ENCODE measurements around the gene HABP2. TPM values are rescaled to one million over a fixed set of nuclear protein-coding genes. Genes with fewer than 3 reads are reported as not detected.

The HABP2 gene
- total RNA-seq, 4 donors from 2014 or later: not detected

GRCh38 chr10:113515161-113515560 lies 37.7 kb upstream of the HABP2 start:
- no peak for TF ChIP-seq POLR2AphosphoS5 (IDR thresholded peaks at IDR 0.05)
- TF ChIP-seq EP300 (IDR thresholded peaks at IDR 0.05): no peak
- no peak for TF ChIP-seq CTCF (IDR thresholded peaks at IDR 0.05)
- TF ChIP-seq POLR2A (IDR thresholded peaks at IDR 0.05): no peak
- Histone ChIP-seq H3K4me3 (no peak overlapping the region), H3K9me3 (peaks cover 0 to 9% (median 0%) of the 10 kb centered on the region in 3 donors), H3K36me3 (no peaks in the 10 kb centered on the region), H3K4me1 (peaks cover 0 to under 1% (median 0%) of the 10 kb centered on the region in 3 donors), H3K27me3 (no peaks in the 10 kb centered on the region), H3K27ac (no peak overlapping the region)
- 79 to 80% methylated on average over 5 to 6 of the region's 6 CpGs for WGBS, 2 donors (ENCODE audit: low coverage in 1 of 2)
- no peak for ATAC-seq

DNA sequence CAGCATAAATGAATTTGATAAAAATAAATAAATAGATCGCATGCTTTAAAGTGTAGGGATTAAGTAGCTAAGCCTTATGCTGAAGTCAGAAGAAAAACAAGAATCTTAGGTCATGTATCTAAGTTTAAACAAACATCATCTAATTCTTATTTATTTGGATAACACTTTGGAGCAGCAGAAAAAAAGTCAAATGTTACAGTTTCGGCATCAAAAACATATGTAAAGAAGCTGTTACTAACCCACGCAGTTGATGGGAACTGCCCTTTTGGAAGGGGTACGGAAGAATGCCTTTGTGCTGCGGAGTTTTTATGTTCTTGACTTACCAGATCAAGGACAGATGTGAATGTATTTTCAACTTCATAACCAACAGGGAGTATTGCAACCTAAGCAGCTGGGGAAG lies 37.3 kb upstream of the HABP2 start:
- H3K4me1 ChIP-seq: peaks cover 0 to 5% (median 4%) of the 10 kb centered on the region in 3 donors
- peaks cover 0 to 9% (median 0%) of the 10 kb centered on the region in 3 donors for H3K9me3 ChIP-seq
- H3K36me3 ChIP-seq: no peaks in the 10 kb centered on the region
- no peak for ATAC-seq
- WGBS, 2 donors (ENCODE audit: low coverage in 1 of 2): 58 to 73% methylated on average over 5 of the region's 5 CpGs
- no peak overlapping the region for H3K27ac ChIP-seq
- H3K4me3 ChIP-seq: no peak overlapping the region
- TF ChIP-seq EP300 (IDR thresholded peaks at IDR 0.05): no peak
- no peak for TF ChIP-seq CTCF (IDR thresholded peaks at IDR 0.05)
- TF ChIP-seq POLR2AphosphoS5 (IDR thresholded peaks at IDR 0.05): no peak
- no peak for TF ChIP-seq POLR2A (IDR thresholded peaks at IDR 0.05)
- H3K27me3 ChIP-seq: no peaks in the 10 kb centered on the region

DNA sequence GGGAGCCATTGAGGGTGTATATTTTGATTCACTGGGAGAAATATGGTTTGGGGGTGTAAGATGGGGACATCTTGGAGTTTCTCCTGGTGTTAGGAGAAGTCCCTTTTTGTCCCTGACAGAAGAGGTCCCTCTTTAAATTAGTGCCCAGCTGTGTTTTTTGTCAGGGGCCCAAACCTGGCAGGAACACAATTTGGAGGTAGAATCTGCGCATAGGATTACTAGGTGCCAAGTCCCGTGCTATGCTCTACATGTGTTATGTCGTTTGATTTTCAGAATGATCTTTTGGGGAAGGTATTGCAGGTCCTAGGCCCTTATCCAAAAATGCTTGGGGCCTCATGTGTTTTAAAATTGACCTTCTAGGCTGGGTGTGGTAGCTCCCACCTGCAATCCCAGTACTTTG lies 36.8 kb upstream of the HABP2 start:
- Histone ChIP-seq H3K27ac (no peak overlapping the region), H3K27me3 (no peaks in the 10 kb centered on the region), H3K36me3 (no peaks in the 10 kb centered on the region), H3K4me1 (peaks cover 0 to 9% (median 9%) of the 10 kb centered on the region in 3 donors), H3K4me3 (no peak overlapping the region), H3K9me3 (peaks cover 0 to 8% (median 0%) of the 10 kb centered on the region in 3 donors)
- WGBS, 2 donors (ENCODE audit: low coverage in 1 of 2): 92 to 93% methylated on average over 3 of the region's 3 CpGs
- ATAC-seq: no peak
- TF ChIP-seq POLR2A (IDR thresholded peaks at IDR 0.05) (no peak), CTCF (IDR thresholded peaks at IDR 0.05) (no peak), POLR2AphosphoS5 (IDR thresholded peaks at IDR 0.05) (no peak), EP300 (IDR thresholded peaks at IDR 0.05) (no peak)

DNA sequence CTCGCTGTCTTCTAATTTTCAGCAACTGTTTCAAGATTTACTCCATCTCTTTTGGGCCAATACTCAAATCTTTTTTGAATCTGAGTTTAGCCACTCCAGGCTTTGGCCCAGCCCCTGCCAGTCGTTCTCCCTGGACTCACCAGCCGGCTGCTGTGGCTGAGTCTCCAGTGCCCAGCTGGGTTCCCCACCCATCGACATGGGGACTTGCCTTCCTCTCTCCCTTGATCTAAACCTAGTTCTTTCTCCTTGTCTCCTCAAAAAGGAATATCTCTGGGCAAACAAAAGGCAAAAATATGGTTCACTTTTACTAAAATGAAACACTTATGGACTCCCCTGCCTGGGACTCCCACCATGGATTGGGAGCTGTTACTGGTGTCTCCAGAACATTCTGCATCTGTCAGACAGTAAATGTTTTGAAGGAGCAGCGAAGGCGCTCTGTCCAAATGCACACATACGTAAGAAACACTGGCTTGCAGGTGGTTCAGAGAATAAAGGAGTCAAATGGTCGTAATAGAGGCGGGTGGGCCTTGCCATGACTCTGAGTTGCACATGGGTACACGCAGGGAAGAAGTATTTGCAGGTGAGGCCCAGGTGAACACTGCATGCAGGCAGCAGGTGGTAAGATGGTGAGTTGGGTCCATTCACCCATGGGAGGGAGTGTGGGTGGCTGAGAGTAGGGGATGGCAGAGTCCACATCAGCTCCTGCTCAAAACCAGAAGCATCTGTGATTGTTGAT lies 35.5 kb upstream of the HABP2 start:
- no peak overlapping the region for H3K4me3 ChIP-seq
- peaks cover 0 to 9% (median 9%) of the 10 kb centered on the region in 3 donors for H3K4me1 ChIP-seq
- WGBS, 2 donors (ENCODE audit: low coverage in 1 of 2): 86 to 94% methylated on average over 5 to 9 of the region's 10 CpGs
- no peaks in the 10 kb centered on the region for H3K27me3 ChIP-seq
- H3K9me3 ChIP-seq: no peaks in the 10 kb centered on the region
- H3K36me3 ChIP-seq: no peaks in the 10 kb centered on the region
- no peak overlapping the region for H3K27ac ChIP-seq
- no peak for ATAC-seq
- TF ChIP-seq EP300 (IDR thresholded peaks at IDR 0.05): no peak

DNA sequence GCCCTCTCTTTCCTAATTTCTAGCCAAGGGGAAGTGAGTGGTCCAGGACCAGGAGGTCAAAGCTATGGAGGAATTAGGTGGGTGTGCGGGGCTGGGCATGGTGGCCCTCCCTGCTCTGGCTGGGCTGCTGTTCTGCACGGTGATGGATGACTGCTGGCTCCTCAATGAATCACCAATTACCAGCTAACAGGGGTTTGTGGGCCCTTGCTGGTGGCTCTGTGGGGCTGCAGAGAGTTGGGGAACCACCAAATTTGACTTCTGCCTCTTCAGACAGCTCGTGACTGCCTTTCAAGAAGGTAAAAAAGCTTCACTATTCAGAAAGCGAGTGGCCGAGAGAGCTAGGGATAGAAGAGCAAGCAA lies 35.0 kb upstream of the HABP2 start:
- no peak for TF ChIP-seq CTCF (IDR thresholded peaks at IDR 0.05)
- no peak for TF ChIP-seq POLR2A (IDR thresholded peaks at IDR 0.05)
- no peak for TF ChIP-seq EP300 (IDR thresholded peaks at IDR 0.05)
- TF ChIP-seq POLR2AphosphoS5 (IDR thresholded peaks at IDR 0.05): no peak
- no peak overlapping the region for H3K4me3 ChIP-seq
- peaks cover 0 to 9% (median 9%) of the 10 kb centered on the region in 3 donors for H3K4me1 ChIP-seq
- no peaks in the 10 kb centered on the region for H3K27me3 ChIP-seq
- no peak for ATAC-seq
- H3K36me3 ChIP-seq: no peaks in the 10 kb centered on the region
- H3K27ac ChIP-seq: no peak overlapping the region
- 54 to 100% methylated on average over 1 to 3 of the region's 5 CpGs for WGBS, 2 donors (ENCODE audit: low coverage in 1 of 2)
- no peaks in the 10 kb centered on the region for H3K9me3 ChIP-seq

Measured in gastroesophageal sphincter (tissue), 4 donors.